ENCODE measurements around the gene COG1. TPM values are rescaled to one million over a fixed set of nuclear protein-coding genes. Genes with fewer than 3 reads are reported as not detected.

The COG1 gene
- total RNA-seq, 2 donors from 2014 or later, result 27.1 to 27.8 TPM

DNA sequence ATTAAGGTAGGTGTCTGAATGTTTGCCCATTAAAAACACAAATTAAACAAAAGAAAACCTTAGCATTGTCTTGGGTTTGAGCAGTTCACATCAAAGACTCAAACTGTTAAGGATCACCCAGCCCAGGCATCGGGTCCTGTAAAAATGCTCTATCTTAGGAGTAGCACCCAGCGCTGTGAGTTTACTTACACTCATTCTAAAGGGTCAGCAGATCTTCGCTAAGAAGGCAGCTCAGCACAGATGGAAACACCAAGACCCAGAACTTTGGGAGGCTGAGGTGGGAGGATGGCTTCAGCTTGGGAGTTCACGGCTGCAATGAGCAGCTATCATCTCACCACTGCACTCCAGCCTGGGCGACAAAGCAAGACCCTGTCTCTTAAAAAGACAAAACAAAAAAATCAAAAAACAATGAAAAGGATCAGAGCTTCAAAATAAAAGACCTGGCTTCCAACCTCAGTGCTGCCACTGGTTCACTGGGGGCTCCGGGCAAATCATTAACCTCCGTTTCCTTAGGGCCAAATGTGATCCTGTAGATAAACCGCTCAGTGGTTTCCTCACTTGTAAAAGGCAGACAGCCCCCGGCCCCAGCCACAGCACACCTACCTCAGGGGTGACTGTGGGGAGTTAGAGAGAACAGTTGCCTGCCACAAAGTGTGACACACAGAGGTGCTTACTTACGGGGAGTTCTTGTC lies 11.1 kb downstream of the COG1 start:
- no peaks in the 10 kb centered on the region for H3K9me3 ChIP-seq (ENCODE audit: control insufficient read depth, low read length)
- H3K9me3 Mint-ChIP-seq, result no peaks in the 10 kb centered on the region
- H3K4me3 Mint-ChIP-seq, result peak overlapping the region; percentile 16
- no peak overlapping the region for H3K27ac ChIP-seq (ENCODE audit: low read depth, low read length)
- H3K4me1 Mint-ChIP-seq, result peaks cover 20% of the 10 kb centered on the region
- 89 to 97% methylated on average over 5 to 10 of the region's 10 CpGs for WGBS, 2 experiments (ENCODE audit: insufficient coverage in 1 of 2, insufficient read length in 1 of 2)
- no peak for DNase-seq
- peaks cover 86% of the 10 kb centered on the region for H3K36me3 Mint-ChIP-seq (ENCODE audit: low read depth)
- H3K27me3 ChIP-seq (ENCODE audit: control insufficient read depth, insufficient read depth, low read length, poor library complexity, severe bottlenecking), result no peaks in the 10 kb centered on the region
- H3K27ac Mint-ChIP-seq, result peak overlapping the region; percentile 87
- no peak overlapping the region for H3K9ac ChIP-seq (ENCODE audit: extremely low read depth, low read length, poor library complexity, severe bottlenecking)
- peaks cover 89% of the 10 kb centered on the region for H3K36me3 ChIP-seq (ENCODE audit: control insufficient read depth, insufficient read depth, low read length)
- no peaks in the 10 kb centered on the region for H3K27me3 Mint-ChIP-seq (ENCODE audit: insufficient read depth)
- TF ChIP-seq, protein P1, sequence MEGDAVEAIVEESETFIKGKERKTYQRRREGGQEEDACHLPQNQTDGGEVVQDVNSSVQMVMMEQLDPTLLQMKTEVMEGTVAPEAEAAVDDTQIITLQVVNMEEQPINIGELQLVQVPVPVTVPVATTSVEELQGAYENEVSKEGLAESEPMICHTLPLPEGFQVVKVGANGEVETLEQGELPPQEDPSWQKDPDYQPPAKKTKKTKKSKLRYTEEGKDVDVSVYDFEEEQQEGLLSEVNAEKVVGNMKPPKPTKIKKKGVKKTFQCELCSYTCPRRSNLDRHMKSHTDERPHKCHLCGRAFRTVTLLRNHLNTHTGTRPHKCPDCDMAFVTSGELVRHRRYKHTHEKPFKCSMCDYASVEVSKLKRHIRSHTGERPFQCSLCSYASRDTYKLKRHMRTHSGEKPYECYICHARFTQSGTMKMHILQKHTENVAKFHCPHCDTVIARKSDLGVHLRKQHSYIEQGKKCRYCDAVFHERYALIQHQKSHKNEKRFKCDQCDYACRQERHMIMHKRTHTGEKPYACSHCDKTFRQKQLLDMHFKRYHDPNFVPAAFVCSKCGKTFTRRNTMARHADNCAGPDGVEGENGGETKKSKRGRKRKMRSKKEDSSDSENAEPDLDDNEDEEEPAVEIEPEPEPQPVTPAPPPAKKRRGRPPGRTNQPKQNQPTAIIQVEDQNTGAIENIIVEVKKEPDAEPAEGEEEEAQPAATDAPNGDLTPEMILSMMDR (conservative IDR thresholded peaks at IDR 0.05), result no peak
- peaks cover 10% of the 10 kb centered on the region for H3K4me1 ChIP-seq (ENCODE audit: control insufficient read depth, insufficient read depth, low read length)
- H3K4me3 ChIP-seq (ENCODE audit: low read length), result no peak overlapping the region

DNA sequence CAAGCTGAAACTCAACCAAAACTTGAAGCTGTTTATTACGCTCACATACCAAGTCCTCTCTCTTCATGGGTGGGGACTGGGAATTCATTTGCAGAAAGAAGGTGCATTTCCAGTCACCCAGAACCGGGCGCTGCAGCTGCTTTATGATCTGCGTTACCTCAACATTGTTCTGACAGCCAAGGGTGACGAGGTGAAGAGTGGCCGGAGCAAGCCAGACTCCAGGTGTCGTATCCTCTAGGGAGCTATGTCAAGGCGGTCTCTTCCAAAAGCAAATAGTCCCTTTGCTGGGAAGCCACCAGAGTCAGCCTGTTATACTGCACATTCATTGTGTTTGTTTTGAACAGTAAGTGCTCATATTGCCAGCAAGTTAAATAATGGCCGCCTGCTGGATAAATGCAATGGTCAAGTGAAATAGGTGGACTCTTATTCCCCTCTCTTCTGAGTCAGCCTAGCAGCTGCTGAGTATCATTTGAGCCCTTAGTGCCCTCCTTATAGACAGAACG lies 12.7 kb downstream of the COG1 start:
- H3K9me3 ChIP-seq (ENCODE audit: control insufficient read depth, low read length), result no peaks in the 10 kb centered on the region
- H3K4me1 ChIP-seq (ENCODE audit: control insufficient read depth, insufficient read depth, low read length), result peaks cover 10% of the 10 kb centered on the region
- no peak overlapping the region for H3K27ac Mint-ChIP-seq
- no peak for DNase-seq
- H3K36me3 ChIP-seq (ENCODE audit: control insufficient read depth, insufficient read depth, low read length), result peaks cover 87% of the 10 kb centered on the region
- H3K4me3 ChIP-seq (ENCODE audit: low read length), result no peak overlapping the region
- H3K27me3 Mint-ChIP-seq (ENCODE audit: insufficient read depth), result no peaks in the 10 kb centered on the region
- no peaks in the 10 kb centered on the region for H3K9me3 Mint-ChIP-seq
- H3K4me1 Mint-ChIP-seq, result peaks cover 20% of the 10 kb centered on the region
- no peak overlapping the region for H3K4me3 Mint-ChIP-seq
- TF ChIP-seq, protein P1 (conservative IDR thresholded peaks at IDR 0.05), result no peak
- no peaks in the 10 kb centered on the region for H3K27me3 ChIP-seq (ENCODE audit: control insufficient read depth, insufficient read depth, low read length, poor library complexity, severe bottlenecking)
- no peak overlapping the region for H3K27ac ChIP-seq (ENCODE audit: low read depth, low read length)
- H3K9ac ChIP-seq (ENCODE audit: extremely low read depth, low read length, poor library complexity, severe bottlenecking), result no peak overlapping the region
- peaks cover 81% of the 10 kb centered on the region for H3K36me3 Mint-ChIP-seq (ENCODE audit: low read depth)
- 86 to 90% methylated on average over 9 to 10 of the region's 10 CpGs for WGBS, 2 experiments (ENCODE audit: insufficient coverage in 1 of 2, insufficient read length in 1 of 2)

DNA sequence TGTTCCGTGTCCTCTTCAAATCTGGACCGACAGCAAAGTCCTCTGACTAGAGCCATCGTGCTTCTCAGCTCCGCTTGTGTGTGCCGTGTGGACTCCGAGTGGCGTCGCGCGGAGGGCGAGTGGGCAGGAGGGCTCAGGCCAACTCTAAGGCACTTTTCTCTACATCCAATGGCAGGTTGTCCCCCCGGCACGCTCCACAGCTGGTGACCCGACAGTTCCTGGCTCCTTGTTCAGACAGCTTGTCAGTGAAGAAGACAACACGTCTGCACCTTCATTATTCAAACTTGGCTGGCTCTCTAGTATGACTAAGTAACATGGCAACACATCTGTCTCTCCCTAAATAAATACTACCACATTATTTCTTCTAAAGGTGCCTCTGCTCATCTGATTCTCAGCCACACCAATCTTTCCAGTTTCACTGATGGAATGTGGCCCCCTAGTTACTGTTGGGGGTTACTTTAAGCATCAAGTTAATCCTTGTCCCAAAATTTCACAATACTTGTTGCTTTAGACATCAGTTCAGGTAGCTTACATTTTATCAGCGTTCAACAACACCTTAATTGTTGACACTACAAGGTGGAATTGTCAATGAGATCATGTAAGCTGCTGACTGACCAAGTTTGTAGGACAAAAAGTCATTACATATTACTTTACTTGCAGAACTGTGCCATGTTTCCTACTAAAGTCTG lies 15.4 kb downstream of the COG1 start:
- Histone ChIP-seq H3K9me3 (ENCODE audit: control insufficient read depth, low read length) (no peaks in the 10 kb centered on the region), H3K27ac (ENCODE audit: low read depth, low read length) (peak overlapping the region; percentile 6), H3K4me1 (ENCODE audit: control insufficient read depth, insufficient read depth, low read length) (peaks cover 5% of the 10 kb centered on the region), H3K36me3 (ENCODE audit: control insufficient read depth, insufficient read depth, low read length) (peaks cover 61% of the 10 kb centered on the region), H3K27me3 (ENCODE audit: control insufficient read depth, insufficient read depth, low read length, poor library complexity, severe bottlenecking) (no peaks in the 10 kb centered on the region), H3K4me3 (ENCODE audit: low read length) (no peak overlapping the region), H3K9ac (ENCODE audit: extremely low read depth, low read length, poor library complexity, severe bottlenecking) (no peak overlapping the region)
- Mint-ChIP-seq H3K4me1 (peaks cover 21% of the 10 kb centered on the region), H3K4me3 (no peak overlapping the region), H3K27ac (no peak overlapping the region), H3K27me3 (ENCODE audit: insufficient read depth) (no peaks in the 10 kb centered on the region), H3K36me3 (ENCODE audit: low read depth) (peaks cover 63% of the 10 kb centered on the region), H3K9me3 (no peaks in the 10 kb centered on the region)
- TF ChIP-seq, protein P1 (conservative IDR thresholded peaks at IDR 0.05), result no peak
- 96% methylated on average over 7 to 16 of the region's 16 CpGs for WGBS, 2 experiments (ENCODE audit: insufficient coverage in 1 of 2, insufficient read length in 1 of 2)
- no peak for DNase-seq
